H1 (cell line): Measurements from ENCODE around the gene RPS6KA5. TPM values are rescaled to one million over a fixed set of nuclear protein-coding genes. Genes with fewer than 3 reads are reported as not detected.
A peak's percentile ranks its signal among the peaks of the same experiment; 100 is the strongest.

Experiments used
- ASH2L ChIP-seq: fragments of 200-600, 300-600 bp; sonication (generic); IDR thresholded peaks from one replicate; pipeline ENCODE4 v1.7.1; 2017; ENCODE audit warnings: low read length
- CEBPB ChIP-seq: IDR thresholded peaks from 2 replicates; pipeline ENCODE4 v1.6.1; 2012; ENCODE audit warnings: low read depth, low read length
- CREB1 ChIP-seq: IDR thresholded peaks from 2 replicates; pipeline ENCODE4 v1.6.1; 2012; ENCODE audit warnings: inconsistent platforms
- EGR1 ChIP-seq: IDR thresholded peaks from 2 replicates; pipeline ENCODE4 v1.6.1; 2011; ENCODE audit warnings: low read depth, low read length, borderline replicate concordance
- KDM1A ChIP-seq: fragments of 200-600, 300-600 bp; sonication (generic); IDR thresholded peaks from 2 replicates; pipeline ENCODE4 v1.7.1; 2016; ENCODE audit warnings: mild to moderate bottlenecking, low read length, borderline replicate concordance
- KDM4A ChIP-seq: IDR thresholded peaks from one replicate; pipeline ENCODE4 v1.7.1; 2012; ENCODE audit warnings: low read depth, mild to moderate bottlenecking, moderate library complexity, low read length, inconsistent platforms; ENCODE audit not compliant: severe bottlenecking
- NRF1 ChIP-seq: IDR thresholded peaks from 2 replicates; pipeline ENCODE4 v1.6.1; 2011; ENCODE audit warnings: mild to moderate bottlenecking, low read depth, low read length, improper control_type of control experiment
- PHF8 ChIP-seq: fragments of 200-600 bp; sonication (generic); conservative IDR thresholded peaks from 2 replicates; pipeline ENCODE4 v1.7.1; 2012; ENCODE audit warnings: low read depth, mild to moderate bottlenecking, inconsistent platforms, low read length, moderate library complexity
- POLR2AphosphoS5 ChIP-seq: IDR thresholded peaks from 2 replicates; pipeline ENCODE4 v1.6.1; 2011; ENCODE audit warnings: low read depth, low read length
- RAD21 ChIP-seq, 2 experiments: IDR thresholded peaks in 1 of 2; conservative IDR thresholded peaks in 1 of 2; 2 replicates each; pipeline ENCODE4 v1.6.1; 2011; ENCODE audit warnings: low read depth in 2 of 2, low read length in 2 of 2, improper control_type of control experiment in 1 of 2, inconsistent platforms in 1 of 2, mild to moderate bottlenecking in 1 of 2, moderate library complexity in 1 of 2
- RBBP5 ChIP-seq: IDR thresholded peaks from 2 replicates; pipeline ENCODE4 v1.7.1; 2012; ENCODE audit warnings: low read depth, mild to moderate bottlenecking, inconsistent platforms, low read length, moderate library complexity, borderline replicate concordance
- RFX5 ChIP-seq: IDR thresholded peaks from 2 replicates; pipeline ENCODE4 v1.6.1; 2011; ENCODE audit warnings: low read depth, low read length, improper control_type of control experiment, borderline replicate concordance
- SIN3A ChIP-seq, 2 experiments: IDR thresholded peaks in 1 of 2; conservative IDR thresholded peaks in 1 of 2; 2 replicates each; pipeline ENCODE4 v1.6.1; 2011 to 2012; ENCODE audit warnings: low read length in 2 of 2, improper control_type of control experiment in 1 of 2, low read depth in 1 of 2, mild to moderate bottlenecking in 1 of 2
- SIRT6 ChIP-seq: IDR thresholded peaks from one replicate; pipeline ENCODE4 v1.7.1; 2012; ENCODE audit warnings: low read length, inconsistent platforms
- SRF ChIP-seq: IDR thresholded peaks from 2 replicates; pipeline ENCODE4 v1.6.1; 2011; ENCODE audit warnings: mild to moderate bottlenecking, low read depth, low read length, moderate library complexity
- TBP ChIP-seq: IDR thresholded peaks from 2 replicates; pipeline ENCODE4 v1.6.1; 2011; ENCODE audit warnings: low read depth, low read length, improper control_type of control experiment
- YY1 ChIP-seq: IDR thresholded peaks from 2 replicates; pipeline ENCODE4 v1.6.1; 2011; ENCODE audit warnings: low read depth, mild to moderate bottlenecking, low read length
- polyA plus RNA-seq, 7 experiments: library from polyadenylated mRNA; depleted of rRNA in 3 of 7; stranded (reverse) in 5 of 7; unstranded in 2 of 7; fragments of >200 nt in 5 of 7; fragments of 200-250 nt in 2 of 7; gene quantifications; 1 replicate in 5 of 7; 2 replicates in 1 of 7; 4 replicates in 1 of 7; pipeline versions ENCODE4 v1.2.1 to v1.2.3, GENCODE V29; 2011 to 2013; ENCODE audit warnings: missing spikeins in 2 of 7, mixed read lengths in 2 of 7
- total RNA-seq: library from RNA; stranded (reverse); fragmentation: NEBNext Ultra II Directional; extraction: Animal tissue kit (Norgen Biotek cat#: 25700); gene quantifications from 2 replicates; pipeline ENCODE4 v1.2.1, GENCODE V29; 2021
- TF ChIP-seq, protein P1 (sequence below): IDR thresholded peaks from 2 replicates; pipeline ENCODE4 v1.6.1; 2012; ENCODE audit warnings: low read length, inconsistent platforms
- TF ChIP-seq, protein P2 (sequence below): IDR thresholded peaks from 2 replicates; pipeline ENCODE4 v1.6.1; 2012; ENCODE audit warnings: inconsistent platforms
- TF ChIP-seq, protein P3 (sequence below), 3 experiments: IDR thresholded peaks; 1 replicate in 2 of 3; 2 replicates in 1 of 3; pipeline versions ENCODE4 v1.5.1 to v1.6.1; 2011; ENCODE audit warnings: low read length in 3 of 3, mild to moderate bottlenecking in 3 of 3, inconsistent platforms in 2 of 3, low read depth in 1 of 3, moderate library complexity in 1 of 3; ENCODE audit not compliant: insufficient read depth in 1 of 3; ENCODE audit errors: control extremely low read depth in 1 of 3

Gene RPS6KA5
- total and polyA plus RNA-seq, 2 of the 8 experiments (the other 6 are each of a cell fraction or from before 2014, with no cell fraction given): 0.85 to 3.1 TPM

DNA sequence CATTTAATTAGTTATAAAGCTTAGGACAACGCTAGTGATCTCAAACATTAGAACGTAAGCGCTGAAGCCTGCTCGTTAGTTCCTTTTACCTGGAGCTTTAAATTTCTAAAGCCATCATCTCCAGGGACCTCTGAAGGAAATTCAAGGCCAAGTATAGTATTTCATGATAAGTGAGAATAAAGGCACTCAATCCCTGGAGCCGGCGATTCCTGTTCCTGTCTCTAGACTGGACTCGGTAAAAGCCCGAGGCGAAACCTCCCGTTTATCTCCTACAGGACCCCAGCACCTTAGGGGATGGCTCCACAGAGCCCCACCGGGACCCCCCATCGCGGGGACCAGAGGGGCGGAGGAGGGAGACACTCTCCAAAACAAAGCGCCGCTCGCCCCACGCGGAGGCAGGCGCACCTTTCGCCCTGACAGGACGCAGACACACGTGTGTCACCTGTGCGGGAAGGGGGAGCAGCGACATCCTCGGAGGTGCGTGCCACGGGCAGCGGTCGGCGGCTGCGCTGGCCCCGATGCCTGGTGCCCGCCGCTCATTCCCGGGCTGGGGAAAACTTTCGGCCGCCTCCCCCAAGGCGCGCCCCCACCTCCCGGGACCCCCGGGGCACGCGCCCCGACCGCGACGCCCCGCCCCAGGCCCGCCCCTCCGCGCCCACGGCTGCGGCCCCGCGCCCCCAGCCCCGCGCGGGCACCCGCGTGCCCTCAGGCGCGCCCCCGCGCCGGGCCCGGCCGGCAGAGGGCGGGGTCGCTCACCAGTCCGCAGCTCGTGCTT is 678 bp downstream of the RPS6KA5 start (continued):
- TF ChIP-seq KDM1A (no peak), NRF1 (no peak), YY1 (no peak), CEBPB (no peak), RAD21 (IDR thresholded peaks at IDR 0.05 in 1 of 2, conservative IDR thresholded peaks at IDR 0.05 in 1 of 2; ENCODE audit: low read depth in 2 of 2, low read length in 2 of 2) (no peak; a peak in 1 of 4 replicates), SIN3A (conservative IDR thresholded peaks at IDR 0.05 in 1 of 2, IDR thresholded peaks at IDR 0.05 in 1 of 2; ENCODE audit: low read depth in 1 of 2, low read length in 2 of 2) (peak; percentile 50 to 82; a peak in 2 of 4 replicates), PHF8 (no peak), CREB1 (no peak), KDM4A (peak; percentile 90), EGR1 (no peak), SIRT6 (no peak), TBP (no peak), RBBP5 (no peak; the same call in 1 of the 2 replicates), ASH2L (peak; percentile 61), RFX5 (no peak), SRF (no peak), POLR2AphosphoS5 (no peak; the same call in 1 of the 2 replicates)
- TF ChIP-seq, protein P1, sequence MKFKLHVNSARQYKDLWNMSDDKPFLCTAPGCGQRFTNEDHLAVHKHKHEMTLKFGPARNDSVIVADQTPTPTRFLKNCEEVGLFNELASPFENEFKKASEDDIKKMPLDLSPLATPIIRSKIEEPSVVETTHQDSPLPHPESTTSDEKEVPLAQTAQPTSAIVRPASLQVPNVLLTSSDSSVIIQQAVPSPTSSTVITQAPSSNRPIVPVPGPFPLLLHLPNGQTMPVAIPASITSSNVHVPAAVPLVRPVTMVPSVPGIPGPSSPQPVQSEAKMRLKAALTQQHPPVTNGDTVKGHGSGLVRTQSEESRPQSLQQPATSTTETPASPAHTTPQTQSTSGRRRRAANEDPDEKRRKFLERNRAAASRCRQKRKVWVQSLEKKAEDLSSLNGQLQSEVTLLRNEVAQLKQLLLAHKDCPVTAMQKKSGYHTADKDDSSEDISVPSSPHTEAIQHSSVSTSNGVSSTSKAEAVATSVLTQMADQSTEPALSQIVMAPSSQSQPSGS: no peak
- TF ChIP-seq, protein P2, sequence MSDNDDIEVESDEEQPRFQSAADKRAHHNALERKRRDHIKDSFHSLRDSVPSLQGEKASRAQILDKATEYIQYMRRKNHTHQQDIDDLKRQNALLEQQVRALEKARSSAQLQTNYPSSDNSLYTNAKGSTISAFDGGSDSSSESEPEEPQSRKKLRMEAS: peak; percentile 81
- TF ChIP-seq, protein P3, sequence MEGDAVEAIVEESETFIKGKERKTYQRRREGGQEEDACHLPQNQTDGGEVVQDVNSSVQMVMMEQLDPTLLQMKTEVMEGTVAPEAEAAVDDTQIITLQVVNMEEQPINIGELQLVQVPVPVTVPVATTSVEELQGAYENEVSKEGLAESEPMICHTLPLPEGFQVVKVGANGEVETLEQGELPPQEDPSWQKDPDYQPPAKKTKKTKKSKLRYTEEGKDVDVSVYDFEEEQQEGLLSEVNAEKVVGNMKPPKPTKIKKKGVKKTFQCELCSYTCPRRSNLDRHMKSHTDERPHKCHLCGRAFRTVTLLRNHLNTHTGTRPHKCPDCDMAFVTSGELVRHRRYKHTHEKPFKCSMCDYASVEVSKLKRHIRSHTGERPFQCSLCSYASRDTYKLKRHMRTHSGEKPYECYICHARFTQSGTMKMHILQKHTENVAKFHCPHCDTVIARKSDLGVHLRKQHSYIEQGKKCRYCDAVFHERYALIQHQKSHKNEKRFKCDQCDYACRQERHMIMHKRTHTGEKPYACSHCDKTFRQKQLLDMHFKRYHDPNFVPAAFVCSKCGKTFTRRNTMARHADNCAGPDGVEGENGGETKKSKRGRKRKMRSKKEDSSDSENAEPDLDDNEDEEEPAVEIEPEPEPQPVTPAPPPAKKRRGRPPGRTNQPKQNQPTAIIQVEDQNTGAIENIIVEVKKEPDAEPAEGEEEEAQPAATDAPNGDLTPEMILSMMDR (IDR thresholded peaks at IDR 0.05; ENCODE audit: control extremely low read depth in 1 of 3, insufficient read depth in 1 of 3, low read depth in 1 of 3, low read length in 3 of 3): peak in 1 of 3 experiments; percentile 35; a peak in 2 of 4 replicates
